NCI-H748 (cell line): ENCODE results near the gene CDCA8.

Experiments
- DNase-seq: peaks from one replicate; lab custom pipeline; 2025; ENCODE audit not compliant: unreplicated experiment; lab: John Stamatoyannopoulos, UW

The CDCA8 gene

DNA sequence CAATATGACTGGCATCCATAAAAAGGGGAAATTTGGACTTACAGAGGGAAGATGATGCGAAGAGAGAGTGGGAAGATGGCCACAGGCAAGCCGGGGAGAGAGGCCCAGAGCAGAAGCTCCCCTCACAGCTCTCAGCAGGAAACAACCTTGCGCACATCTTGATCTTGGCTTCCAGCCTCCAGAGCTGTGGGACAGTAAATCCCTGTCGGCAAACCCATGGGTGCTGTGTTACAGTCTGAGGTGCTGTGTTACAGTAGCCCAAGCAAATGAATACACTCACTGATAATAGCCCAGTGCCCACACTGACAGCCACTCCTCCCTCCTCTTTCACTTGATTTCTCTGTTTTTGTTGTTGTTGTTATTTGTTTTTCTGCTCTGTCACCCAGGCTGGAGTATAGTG is 22.4 kb downstream of the CDCA8 start:
- DNase-seq = no peak

DNA sequence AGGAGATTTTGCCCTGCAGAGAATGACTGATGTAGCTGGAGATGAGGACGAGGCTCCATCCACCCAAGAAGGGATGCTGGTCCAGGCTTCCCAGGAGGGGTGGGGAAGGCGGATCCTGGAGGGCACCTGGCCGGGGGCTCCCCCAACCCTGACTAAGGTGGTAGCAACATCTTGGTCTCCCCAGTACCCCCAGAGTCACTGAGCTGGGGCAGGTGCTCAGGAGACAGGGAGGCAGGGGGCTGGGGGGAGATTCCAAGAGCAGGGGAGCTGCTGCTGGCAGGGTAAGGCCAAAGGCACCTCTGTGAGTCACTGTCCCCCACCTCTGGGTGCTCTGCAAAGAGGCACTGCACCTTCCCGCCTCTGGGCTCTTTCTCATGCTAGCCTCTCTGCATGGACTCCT is 24.0 kb downstream of the CDCA8 start:
- DNase-seq = no peak

DNA sequence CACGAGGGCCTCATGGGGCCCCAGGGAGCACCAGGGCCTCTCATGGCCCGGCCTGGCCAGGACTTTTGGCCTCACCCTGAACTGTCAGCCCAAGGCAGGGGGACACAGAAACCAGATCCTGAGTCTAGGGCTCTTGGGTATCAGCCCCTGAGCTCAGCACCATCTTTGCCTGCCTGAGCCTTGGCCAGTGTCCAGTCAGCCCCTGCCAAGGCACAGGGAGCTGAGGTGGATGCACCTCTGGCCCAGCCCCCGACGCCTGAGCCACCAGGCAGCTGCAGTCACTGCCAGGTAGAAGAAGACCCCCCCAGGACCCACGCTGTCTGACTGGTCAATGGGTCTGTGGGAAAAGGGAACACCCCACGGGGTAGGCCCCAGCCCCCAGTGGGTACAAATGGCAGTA is 25.3 kb downstream of the CDCA8 start:
- no peak for DNase-seq

DNA sequence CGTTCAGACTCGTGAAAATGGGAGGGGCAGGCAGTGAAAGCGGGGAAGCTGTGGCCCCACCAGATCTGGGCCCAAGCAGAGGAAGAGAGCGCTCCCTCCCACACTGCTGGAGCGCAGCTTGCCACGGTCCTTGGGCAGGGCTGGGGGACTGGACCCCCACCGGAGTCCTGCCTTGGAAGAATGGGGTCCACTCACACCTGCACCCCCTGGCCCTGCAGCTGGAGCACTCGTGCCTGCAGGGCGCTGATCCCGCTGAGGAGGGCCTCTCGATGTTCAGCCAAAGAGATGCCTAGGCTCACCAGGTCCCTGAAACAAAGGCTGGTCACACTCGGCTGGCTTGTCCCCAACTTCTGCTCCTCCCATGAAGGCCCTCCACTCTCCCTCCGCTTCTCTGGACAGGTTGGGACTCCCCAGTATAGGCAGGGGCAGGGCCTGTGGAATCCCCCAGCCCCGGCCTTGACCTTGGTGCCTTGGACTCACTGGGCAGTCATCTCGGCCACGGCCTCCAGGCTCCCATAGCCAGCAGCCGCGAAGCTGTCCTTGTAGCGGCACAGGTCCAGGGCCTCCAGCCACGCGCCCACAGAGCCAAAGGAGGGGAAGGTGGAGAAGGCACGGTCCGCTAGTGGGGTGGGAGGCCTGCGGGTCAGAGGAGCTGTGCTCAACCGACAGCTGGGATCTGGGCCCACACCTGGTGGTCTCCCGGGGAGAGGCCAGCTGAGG is 26.0 kb downstream of the CDCA8 start:
- DNase-seq = no peak

DNA sequence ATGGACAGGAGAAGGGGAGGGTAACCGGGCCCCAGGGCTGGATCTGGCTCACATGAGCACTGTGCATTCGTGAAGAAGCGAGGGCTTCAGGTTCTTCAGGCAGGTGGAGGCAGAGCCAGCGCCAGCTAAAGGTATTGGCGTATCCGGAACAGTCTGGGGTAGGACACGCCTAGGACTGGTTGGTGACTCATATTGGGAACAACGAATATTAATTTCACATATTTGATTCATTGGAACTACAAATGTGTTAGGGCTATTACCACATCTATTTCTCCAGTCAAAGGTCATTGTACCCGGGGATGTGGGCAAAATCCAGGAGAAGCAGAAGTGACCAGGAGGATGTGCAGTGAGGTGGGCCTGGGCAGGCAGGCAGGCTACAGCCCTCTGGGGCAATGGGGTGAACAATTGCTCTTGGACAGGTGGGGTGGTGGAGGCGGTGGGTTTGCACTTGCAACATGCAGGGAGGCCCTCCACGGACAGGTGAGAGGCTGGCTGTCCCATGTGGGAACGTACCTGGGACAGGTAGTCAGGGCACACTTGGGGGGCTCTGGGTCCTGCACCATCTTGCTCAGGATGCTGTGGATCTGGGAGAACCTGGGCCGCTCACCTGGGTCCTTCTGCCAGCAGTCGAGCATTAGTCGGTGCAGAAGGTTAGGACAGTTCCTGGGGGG is 26.7 kb downstream of the CDCA8 start:
- DNase-seq = no peak

DNA sequence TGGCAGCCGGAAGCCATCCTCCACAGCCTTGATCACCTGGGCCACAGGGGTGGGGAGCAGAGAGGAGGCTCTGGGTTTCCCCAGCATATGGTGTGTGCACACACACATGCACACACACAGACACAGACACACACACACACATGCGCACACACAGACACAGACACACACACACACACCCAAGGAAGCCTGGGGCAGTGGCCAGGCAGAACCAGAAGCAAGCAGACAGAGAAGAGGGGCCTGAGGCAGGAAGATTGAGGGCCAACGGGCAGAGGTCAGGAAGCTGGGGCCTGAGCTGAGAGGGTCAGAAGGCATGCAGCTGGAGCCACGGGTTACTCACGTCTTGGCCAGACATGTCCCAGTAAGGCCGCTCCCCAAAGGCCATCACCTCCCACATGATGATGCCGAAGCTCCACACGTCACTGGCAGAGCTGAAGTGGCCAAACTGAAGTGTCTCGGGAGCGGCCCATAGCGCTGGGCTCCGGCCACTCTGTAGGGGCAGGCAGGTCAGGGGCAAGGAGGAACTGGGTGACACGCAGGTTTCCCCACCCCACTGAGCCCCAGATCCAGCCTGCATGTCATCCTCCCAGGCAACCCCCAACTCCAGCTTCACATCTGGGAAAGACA is 27.4 kb downstream of the CDCA8 start:
- no peak for DNase-seq

DNA sequence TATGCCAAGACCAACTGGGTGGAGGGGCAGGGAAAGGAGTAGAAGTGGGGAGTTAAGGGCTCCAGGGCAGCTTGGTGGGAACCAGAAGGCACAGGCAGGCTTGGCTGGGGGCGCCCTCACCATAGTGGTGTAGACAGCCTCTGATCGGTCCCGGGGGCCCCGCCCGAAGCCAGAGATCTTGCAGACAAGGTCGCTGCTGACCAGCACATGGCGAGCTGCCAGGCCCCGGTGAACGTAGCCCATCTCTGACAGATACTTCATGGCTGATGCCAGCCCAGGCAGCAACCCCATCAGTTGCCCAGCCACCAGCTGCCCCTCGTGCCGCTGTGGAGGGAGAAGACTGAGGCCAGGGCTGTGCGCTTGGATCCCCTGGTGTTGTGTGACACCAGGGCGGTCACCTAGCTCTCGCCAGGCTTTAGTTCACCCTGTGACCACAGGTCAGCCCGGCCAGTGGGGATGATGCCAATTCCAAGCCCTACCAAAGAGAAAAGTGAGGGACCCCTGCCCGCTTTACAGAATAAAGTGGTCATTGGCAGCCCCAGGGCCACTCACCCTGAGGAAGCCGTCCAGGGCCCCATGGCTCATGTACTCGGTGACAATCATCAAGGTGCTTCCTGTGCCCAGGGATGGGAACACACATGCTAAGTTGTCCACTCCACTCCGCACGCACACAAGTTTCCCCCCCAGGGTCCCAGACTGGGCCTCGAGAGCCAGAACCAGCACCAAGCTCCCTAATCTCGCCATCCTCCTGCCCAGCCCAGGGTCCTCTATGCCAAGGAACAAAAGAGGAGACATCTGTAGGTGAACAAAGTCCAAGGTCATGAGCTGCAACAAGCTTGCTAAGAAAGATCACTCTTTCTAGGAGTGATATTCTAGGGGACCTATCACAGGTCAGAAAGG is 28.2 kb downstream of the CDCA8 start:
- DNase-seq = no peak

DNA sequence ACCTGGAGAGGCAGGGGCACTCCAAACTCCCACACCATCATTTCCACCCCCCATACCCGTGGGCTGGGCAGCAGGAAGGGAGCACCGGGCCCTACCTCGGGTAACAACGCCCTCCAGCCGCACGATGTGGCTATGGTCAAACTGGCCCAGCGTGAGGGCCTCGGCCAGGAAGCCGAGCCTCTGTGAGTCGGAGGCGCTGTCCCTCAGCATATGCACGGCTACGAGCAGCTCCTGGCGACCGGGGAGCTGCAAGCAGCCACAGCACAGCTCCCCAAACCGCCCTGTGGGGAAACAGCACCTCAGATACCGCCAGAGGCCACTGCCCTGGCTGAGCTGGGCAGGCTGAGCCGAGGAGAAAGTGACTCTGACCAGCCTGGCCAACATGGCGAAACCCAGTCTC is 29.2 kb downstream of the CDCA8 start:
- DNase-seq = no peak

DNA sequence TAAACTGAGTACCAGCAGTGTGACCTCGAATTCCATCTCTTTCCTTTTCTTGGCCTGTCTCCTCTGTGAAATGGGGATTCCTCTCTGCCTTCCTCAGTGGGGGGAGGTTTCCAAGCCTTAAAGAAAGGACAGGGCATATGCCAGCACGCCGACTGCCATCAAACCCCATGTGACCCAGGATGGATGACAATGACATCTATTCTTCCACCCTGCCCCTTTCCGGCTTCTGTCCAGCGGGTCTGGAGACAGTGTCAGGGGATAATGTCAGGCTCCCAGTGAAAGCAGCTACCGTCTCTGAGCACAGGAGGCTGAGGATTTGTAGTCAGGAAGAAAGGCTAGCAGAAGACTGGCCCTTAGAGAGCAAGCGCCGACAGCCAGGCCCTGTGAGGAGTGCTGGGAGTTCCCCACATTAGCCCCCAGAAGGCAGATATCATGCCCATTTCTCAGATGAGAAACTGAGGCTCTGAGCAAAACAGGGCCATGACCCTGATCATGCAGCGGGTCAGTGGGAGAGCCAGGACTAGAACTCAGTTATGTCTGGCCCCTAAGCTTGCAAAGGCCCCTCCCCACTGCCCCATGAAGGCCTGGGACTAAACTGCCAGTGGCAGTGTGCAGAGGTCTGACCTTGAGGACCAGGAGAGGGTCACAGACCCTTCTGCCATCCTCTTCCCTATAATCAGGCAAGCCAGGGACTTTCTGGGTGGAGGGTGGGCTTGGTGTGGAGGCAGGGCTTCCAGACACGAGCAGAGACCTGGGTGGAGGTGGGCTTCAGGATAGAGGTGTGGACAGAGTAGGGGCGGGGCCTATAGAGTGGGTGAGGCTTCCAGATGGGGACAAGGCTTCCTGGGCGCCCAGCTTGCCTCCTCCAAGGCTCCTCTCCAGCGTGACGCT is 30.1 kb downstream of the CDCA8 start:
- DNase-seq = no peak

DNA sequence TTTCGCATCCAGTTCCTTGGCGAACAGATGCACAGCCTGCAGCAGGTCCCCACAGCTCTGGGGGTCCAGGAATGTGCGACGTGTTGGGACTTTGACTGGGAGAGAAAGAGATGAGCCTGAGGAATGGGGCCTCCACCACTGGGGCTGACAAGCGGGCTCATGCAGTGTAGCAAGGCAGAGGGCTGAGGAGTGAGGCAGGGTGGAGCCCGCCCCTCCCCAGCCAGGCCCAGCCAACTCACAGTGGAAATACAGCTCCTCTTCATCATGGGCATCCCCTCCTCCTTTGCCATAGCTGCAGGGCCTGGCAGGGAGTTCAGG is 30.7 kb downstream of the CDCA8 start:
- DNase-seq = no peak

DNA sequence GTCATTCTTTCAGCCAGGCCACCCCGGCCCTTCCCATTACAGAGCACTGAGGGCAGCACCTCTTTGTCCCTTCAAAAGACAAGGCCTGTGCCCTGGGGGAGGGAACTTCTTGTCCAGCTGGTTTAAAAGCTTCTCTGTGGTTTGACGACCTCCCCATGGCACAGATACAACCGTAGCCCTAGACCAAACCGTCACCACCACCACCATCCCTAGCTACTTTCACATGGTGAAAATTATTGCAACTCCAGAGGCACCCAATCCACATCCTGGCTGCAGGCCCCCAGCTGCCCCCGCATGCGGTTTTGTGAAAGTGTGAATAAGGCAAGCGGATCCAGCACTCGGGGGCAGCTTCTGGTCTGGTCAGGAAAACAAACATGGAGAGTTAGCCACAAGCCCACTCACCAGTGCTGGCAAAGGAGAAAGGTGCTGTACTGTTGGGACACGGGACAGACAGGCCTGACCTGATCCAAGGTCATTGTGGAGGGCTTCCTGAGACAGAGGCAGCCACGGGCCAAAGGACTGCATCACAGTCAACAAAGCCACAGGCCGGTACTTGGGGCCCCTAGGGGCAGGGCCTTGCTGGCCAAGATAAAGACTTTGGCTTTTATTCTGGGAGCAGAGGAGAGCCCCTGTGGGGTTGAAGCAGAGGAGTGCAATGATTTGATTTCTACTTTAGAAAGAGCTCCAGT is 31.2 kb downstream of the CDCA8 start:
- no peak for DNase-seq

DNA sequence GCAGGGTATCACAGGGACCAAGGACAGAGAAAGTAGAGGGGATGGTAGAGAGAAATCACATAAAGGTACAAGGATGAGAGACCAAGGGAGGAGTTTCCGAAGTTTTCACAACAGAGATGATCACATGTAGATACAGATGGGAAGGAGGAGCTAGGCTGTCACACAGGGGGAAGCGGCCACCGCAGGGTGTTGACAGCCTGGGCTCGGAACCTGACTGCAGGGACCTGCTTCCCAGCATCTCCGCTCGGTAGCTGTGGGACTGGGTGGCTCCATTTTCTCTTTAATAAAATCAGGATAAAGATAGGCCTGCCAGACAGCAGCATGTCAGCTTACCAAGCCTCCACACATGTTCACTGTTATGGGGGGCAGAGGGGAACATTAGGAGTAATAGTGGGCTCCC is 32.3 kb downstream of the CDCA8 start:
- no peak for DNase-seq

DNA sequence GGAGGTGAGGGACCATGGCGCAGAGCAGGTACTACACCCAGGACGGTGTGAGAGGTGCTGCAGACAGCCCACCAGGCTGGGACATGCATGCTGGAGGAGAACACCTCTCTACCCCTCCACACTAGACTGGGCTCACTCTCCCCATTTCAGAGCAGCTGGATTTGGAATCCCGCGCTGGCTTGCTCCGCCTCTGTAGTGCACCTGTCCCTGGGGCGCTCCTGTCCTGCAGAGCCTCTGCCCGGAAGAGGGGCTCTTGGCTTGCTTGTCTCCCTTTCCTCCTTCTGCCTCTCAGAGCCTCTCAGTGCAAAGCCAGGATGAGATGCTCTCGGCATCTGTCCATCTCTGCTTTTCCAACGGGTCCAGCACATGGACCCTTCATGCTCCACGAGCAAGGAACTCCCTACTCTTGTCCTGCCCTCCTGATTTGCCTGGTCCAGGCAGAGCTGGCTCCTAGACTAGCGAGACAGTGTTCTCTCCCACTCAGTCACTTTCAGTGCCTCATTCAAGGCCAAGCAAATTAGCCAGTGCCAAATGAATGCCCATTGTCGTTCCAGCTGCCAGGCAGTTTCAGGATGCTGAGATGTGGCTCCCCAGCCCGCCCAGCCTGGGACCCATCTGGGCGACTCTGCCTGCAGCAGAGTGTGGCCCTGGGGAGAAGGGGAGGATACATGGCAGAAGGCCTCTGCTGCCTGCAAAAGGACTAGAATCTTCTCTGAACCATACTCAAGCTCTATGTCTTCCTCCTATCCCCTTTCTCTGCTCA is 33.7 kb downstream of the CDCA8 start:
- DNase-seq = no peak

DNA sequence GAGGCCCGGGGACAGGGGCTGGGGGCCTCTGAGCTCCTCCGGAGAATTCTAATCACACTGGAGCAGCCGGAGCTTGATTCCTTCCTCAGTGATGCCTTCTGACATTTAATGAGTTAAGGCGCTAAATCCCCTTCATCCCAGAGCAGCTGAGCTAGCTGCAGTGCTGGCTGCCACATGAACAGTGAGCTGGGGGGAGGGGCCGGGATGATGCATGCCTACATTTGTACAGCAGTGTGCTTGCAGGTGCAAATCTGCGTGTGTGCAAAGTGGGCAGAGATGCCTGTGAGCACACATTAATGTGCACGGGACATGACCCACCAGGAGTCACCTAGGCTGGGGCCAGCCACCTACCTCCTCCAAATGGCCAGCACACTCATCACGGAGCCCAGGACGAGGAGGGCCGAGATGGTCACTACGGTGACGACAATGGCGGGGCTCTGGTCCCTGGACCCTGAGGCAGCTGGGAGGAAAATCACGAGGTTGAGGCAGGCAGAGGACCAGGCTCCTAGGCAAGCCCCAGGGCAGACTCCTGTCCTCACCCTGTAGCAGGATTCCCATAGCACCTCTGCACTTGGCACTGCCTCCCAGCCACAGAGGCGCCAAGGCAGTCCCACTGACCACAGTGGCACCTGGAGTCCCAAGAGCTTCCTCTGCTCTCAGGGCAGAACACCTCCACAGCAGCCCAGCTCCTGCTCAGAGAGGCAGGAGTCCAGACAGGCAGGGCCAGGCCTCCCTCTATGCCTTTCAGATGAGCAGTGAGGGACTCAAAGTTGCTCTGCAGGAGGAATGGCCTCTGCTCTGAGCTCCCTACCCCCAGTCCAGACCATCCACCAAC is 34.7 kb downstream of the CDCA8 start:
- no peak for DNase-seq

DNA sequence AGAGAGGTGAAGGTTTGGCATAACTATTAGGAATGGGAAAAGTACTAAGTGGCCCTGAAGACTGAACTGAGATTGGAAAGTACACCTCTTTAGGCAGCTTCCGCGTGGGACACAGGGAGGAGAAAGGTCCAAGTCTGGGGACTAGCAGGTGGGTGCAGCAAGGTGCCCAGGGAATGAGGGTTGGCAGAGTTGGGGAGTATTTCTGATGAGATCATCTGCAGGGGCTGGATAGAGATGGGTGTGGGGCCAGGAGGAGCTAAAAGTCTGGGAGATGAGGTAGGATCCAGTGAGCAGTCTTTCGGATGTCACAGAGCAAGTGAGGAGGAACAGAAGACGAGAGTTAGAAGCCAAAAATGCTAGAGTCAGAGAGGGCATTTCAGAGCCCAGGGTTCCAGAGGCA is 36.1 kb downstream of the CDCA8 start:
- no peak for DNase-seq

DNA sequence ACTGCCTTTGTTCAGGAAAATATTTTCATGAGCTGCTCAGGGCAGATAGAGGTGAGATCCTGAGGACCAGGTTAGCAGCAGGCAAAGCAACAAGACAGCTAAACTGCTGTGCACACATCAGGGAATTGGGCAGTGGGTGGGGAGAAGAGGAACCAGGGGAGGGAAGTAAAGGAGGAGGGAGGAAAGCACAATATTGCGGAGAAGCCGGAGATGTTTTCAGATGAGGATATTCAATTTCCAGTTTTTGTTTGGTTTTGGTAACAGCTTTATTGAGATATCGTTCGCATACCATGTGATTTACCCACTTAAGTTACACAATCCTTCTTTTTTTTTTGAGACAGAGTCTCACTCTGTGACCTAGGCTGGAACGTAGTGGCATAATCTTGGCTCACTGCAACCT is 38.1 kb downstream of the CDCA8 start:
- no peak for DNase-seq

DNA sequence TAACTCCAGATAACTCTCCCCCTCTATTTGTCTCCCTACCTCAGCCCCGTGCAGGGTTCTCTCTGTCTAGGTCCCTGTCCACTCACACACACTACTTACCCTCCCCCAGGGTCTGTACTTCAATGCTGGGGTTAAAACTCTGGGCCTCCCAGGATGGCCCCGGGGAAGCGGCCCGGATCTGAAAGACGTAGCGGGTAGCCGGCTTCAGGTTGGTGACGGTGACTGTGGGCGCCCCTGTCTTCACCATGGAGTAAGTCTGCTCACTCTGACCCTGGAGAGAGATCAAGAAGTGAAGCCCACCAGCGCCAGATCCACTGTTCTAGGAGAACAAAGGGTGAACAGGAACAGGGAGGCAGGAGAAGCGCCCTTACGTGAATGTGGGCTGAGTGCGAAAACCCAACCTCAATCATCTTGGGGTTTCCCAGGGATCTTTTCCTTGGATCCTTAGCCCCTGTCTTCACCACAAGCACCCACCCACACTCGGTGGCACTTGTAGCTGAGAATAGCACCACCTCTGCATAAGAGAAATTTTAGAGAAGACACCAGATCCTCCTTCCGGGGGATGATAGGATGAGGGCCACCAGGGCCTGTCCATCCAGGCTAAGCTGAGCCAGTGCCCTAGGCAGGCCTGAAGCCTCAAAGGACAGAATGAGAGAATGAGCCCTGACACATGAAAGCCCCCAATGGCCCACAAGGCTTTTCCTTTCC is 39.1 kb downstream of the CDCA8 start:
- DNase-seq = no peak
